IPS-NIHi7 (cell line): ENCODE results near the gene MCTP1.

Experiments used
- DNase-seq: peaks from one replicate; pipeline ENCODE4 v3.0.0; 2012; ENCODE audit warnings: mixed read lengths; ENCODE audit errors: extremely low spot score

The MCTP1 gene

DNA sequence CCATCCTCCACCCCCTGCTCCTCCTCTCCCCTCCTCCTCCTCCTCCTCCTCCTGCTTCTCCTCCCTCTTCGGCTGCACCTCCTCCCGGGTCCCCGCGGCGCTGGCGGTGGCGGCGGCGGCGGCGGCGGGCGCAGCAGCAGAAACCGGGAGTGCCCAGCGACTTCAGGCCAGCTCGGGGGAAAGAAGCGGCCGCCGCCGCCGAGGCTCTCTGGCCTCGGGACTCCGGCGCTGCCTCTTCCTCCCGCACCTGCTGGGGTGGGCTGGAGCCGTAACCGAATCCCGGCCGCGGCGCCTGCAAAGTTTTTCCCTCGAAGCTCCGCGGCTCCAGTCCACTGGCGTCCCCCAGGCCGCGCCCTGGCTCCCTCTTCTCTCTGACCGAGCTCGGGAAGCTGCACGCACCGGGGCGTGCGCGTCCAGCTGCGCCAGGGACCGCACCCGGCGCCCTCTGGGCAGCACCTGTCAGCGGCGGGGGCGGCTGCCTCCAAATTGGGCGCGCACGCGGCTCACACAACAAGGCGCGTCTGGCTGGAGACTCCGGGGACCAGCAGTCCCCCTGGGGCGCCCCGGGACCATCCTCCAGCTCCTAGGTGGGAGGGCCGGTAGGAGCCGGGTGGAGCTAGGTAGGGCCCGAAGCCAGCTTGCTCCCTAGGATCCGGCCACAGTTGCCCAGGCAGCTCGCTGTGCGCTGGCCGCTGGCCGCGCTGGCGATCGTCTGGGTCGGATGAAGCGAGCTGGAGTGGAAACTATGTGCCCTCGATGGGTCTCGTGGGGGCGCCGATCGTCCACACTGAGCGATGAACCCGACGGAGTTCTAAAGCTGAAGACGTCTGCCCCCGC, at the start of gene MCTP1:
MCTP1 (minus strand) TSS at position 523 of the 837 bp plus-strand sequence.
- peak; percentile 50 for DNase-seq

- no peak for DNase-seq
These were observed 47.3 kb upstream of the MCTP1 start for GRCh38 chr5:95332158-95332557.

DNA sequence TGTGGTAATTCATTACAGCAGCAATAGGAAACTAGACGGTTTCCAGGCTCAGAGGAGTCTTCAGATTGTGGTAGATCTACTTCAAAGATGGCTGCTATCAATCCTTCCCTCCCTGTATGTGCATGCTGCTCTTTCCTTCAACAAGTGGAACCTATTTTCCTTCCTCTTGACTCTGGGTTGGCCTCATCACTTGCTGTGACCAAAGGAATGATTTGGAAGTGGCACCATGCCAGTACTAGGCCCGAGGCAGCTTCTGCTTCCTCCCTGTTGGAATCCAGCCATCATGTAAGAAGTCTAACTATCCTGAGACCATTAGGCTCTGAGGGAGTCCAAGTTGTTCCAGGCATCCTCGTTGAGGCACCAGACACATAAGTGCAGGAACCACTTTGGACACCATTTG, 46.5 kb upstream of the MCTP1 start:
- DNase-seq, result no peak

DNA sequence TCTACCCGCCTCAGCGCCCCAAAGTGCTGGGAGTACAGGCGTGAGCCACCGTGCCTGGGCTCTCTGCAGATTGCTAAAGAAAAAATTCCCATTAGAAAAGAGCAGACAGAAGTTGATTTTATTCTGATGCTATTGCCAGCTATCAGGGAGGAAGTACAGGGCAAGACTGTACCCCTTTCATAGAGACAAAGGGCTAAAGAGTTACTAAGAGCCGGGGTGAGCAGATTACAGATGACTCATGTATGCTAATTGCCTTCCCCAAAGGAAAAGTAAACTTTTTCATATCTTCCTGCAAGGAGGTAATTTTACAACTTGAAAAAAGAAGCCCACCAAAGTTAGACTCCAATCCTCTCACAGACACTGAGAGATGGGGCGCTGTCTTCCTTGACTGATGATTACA, 42.3 kb upstream of the MCTP1 start:
- DNase-seq, result no peak

DNA sequence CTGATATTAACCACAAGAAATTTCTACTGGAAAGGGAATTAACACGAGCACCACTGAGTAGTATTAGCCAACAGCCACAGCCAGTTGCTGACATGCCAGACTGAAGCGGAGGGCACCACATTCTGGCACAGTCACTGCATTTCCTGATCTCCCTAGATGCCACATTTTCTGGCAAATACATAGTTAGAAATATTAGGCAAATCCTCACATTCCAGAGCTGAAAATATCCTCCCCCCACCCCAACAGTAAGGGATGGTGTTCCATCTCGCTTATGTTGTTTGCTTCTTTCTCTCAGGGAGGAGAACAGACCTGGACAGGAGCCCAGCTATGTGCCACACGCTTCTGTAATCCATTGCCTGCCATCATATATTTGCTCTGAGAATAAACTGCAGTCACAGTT, 32.8 kb upstream of the MCTP1 start:
- DNase-seq, result no peak

DNA sequence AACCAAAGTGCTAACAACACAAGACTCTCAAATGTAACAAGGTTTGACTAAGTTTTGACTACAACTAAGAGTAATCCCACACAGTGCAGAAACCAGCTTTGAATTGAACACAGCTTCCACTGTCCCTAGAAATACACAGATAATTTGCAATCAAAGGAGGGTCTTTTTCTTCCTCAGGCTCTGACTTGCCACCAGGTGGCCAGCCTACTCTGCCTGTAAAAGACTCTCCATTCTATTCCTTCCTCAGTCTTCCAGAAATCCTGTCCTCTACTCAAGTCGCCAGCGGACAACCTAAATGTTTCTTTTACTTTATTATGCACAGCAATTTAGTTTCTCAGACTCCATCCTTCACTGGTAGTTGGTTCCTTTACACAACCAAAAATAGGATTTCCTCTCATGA, 32.2 kb upstream of the MCTP1 start:
- peak; percentile 45 for DNase-seq

GRCh38 chr5:95304711-95305110, 19.8 kb upstream of the MCTP1 start:
- DNase-seq, result no peak

DNA sequence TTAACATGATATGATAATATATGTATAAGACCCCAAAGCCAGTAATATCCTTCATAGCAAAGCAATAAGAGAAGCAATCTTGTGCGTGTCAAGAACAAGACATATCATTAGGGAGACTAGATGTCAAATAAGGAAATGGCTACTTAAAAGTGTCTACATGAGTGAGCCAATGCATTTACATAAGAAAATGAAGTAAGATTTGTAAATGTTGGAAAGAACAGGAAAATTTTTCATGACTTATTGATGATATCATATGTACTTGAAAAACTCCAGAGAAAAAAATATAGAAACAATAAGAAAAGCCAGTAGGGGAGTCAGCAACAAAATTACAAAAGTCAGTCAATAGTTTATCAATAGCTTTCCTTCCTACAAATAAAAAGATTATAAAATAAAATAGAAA, 13.8 kb upstream of the MCTP1 start:
- DNase-seq, result no peak

DNA sequence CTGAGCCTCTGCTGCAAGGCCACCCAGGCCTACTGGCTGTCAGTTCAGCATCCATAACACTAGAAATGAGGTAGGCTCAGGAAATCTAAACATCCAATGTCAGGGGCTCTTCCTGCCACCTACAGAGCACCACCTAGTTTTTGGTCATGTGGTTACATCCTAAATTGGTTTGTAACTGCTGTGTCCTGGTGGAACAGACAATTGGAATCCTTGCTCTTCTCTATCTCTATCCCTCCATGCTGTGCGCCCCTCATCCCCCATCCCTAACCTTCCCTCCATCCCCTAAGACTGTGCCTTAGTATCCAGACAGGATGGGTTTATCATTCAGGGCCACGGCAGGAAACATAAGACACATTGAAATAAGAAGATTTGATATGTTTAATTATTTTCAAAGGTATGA, 11.4 kb upstream of the MCTP1 start:
- no peak for DNase-seq

DNA sequence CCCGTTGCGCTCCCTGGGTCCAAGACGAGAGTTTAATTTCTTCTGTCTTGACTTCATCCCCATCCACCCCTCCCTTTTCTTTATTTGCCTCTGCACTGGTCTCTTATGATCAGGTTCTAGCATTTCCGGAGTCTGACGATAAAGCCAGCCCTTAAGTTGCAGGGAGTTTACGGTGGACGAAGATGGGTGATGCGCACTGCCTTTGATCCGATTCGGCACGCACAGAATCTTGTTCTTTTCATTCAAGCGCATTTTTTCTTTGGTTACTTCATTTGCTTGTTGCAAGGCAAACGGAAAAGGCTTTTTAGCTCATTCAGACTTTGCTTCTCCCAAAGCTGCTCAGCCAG, 488 bp upstream of the MCTP1 start:
- no peak for DNase-seq

- DNase-seq, result peak; percentile 55
These were observed 928 bp downstream of the MCTP1 start for GRCh38 chr5:95283761-95284571.

DNA sequence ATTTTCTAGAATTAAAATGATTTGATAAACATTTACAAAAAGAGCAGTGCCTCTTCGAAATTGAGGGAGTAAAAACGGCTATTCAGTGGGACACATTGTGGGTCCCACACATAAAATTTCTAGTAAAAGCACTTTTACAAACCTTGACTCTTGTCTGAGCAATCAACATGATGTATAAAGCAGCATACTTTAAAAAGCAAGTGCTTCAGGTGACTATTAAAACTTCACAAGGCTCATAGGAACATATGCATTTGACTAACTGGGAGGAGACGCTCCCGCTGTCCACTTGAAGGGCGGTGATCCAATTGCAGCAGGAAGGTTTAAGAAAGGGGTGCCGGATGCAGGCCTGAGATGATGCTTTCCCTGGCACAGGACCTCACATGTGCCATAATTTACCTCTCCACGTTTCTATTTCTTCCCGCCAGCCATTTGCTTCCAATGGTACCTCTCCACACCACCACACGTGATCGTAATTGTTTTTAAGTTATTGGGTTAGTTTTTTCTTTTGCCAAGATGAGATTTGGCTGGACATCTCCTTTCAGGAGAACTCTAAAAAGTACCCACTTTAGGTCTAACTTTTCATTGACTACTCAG, 1.8 kb downstream of the MCTP1 start:
- peak; percentile 17 for DNase-seq

DNA sequence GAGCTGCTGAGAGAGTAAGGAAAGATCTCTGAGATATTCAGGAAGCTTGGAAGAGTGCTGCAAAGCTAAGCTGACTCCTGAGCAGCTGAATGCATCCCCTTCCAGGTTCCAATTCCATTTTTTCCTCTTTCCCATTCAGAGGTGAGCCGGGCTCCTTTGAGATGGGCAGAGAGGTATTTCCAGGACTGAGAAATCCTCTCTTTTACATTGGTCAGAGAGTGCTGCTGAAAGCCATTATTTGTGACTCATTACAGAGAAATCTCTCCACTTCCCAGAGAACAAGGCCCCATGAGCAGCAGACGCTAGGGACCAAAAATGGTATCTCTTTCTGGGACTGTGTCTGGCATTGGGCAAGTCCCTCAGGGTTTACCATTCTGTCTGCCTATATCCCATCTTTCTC, 3.7 kb downstream of the MCTP1 start:
- DNase-seq, result peak; percentile 80

GRCh38 chr5:95280401-95281095, 4.3 kb downstream of the MCTP1 start:
- no peak for DNase-seq

DNA sequence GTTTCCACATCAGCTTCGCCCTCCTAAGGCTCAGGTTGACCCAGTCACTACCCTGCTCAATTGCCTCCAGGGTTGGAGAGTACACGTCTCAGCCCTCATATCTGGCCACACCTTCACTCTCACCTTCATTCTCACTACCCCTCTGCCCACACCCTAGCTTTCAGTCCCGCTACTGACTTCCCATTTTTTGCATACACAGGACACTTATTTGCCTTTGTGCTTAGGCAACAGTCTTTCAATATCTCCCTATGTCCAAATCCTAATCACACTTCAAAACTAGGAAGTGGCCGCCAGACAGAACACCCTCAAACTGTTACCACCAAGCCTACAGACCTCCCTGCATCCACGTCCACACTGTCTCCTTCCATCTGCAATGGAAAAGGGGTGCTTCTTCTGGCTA, 10.9 kb downstream of the MCTP1 start:
- DNase-seq, result no peak

GRCh38 chr5:95272316-95272929, 12.5 kb downstream of the MCTP1 start:
- DNase-seq, result no peak

GRCh38 chr5:95262933-95263660, 21.8 kb downstream of the MCTP1 start:
- no peak for DNase-seq

DNA sequence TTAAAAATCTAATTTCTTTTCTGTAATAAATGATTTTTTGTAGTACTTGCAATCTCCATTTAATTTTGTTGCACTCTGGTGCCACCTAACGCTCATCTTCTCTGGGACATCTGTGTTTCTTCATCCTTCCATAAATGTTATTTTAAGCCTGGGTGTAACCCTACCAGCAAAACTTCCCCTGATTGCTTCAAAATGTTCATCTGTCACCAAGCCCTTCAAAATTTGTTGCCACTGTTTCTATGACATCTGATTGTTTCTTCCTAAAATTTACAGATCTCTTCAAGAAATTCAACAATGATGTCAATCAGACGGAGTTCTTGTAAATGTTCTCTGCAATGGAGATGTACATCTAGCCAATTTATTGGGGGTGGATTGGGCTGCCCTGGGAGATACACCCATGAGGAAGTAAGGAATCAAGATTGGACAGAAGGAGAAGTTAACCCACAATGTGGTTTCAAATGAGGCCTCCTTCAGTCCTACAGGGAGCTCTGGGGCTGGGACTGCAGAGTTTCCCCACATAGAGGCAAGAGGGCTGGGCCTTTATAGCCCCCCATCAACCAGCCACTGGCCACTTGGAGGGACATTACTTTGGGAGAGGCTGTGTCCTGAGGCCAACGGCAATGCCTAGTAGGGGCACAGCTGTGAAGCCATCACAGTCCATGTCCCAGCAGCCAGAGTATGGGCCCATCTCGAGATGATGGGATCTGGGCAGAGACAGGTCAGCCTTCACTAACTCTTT, 23.3 kb downstream of the MCTP1 start:
- DNase-seq, result no peak

DNA sequence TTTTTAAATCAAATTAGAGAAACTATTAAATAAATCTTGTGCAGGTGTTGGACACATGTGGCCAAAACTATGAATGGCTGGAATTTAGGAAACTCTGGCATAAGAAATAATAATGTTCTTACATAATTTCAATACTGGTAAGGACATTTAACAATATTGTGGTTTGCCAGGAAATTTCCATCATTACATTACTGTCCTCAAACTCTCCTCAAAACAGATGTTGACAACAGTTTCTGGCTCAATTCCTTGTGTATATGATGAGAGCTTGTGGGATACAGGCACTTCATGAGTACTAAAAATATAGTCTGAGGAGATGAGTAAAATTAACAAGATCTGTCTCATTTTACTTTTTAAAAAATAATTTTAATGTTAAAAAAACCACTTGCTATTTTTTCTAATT, 27.9 kb downstream of the MCTP1 start:
- DNase-seq, result no peak

- DNase-seq, result no peak
These were observed 28.4 kb downstream of the MCTP1 start for GRCh38 chr5:95256446-95256845.
